ENCODE data around the gene CHMP4B. TPM values are rescaled to one million over a fixed set of nuclear protein-coding genes. Genes with fewer than 3 reads are reported as not detected.
"Not testable (repeated sequence)": the region's sequence is repeated elsewhere in the genome, so short reads cannot be mapped to it uniquely, and the experiment has no call there.

CHMP4B gene
- total RNA-seq, 1 donor from 2014 or later = 46.4 TPM

- Mint-ChIP-seq H3K9me3 (ENCODE audit: unreplicated experiment) (no peaks in the 10 kb centered on the region), H3K4me1 (ENCODE audit: low read depth, unreplicated experiment) (peaks cover 4% of the 10 kb centered on the region), H3K36me3 (ENCODE audit: unreplicated experiment) (no peaks in the 10 kb centered on the region), H3K27me3 (ENCODE audit: unreplicated experiment) (peaks cover 4% of the 10 kb centered on the region), H3K4me3 (ENCODE audit: unreplicated experiment) (no peak overlapping the region), H3K27ac (ENCODE audit: unreplicated experiment) (no peak overlapping the region)
- DNase-seq = no peak
- no peak for TF ChIP-seq CTCF (IDR thresholded peaks at IDR 0.05; ENCODE audit: partially characterized antibody, unreplicated experiment)
These were observed 19.6 kb upstream of the CHMP4B start for GRCh38 chr20:33791540-33791939.

GRCh38 chr20:33791959-33792597, 19.1 kb upstream of the CHMP4B start:
- H3K36me3 Mint-ChIP-seq (ENCODE audit: unreplicated experiment) = no peaks in the 10 kb centered on the region
- H3K4me3 Mint-ChIP-seq (ENCODE audit: unreplicated experiment) = no peak overlapping the region
- H3K27ac Mint-ChIP-seq (ENCODE audit: unreplicated experiment) = no peak overlapping the region
- peaks cover 4% of the 10 kb centered on the region for H3K27me3 Mint-ChIP-seq (ENCODE audit: unreplicated experiment)
- H3K9me3 Mint-ChIP-seq (ENCODE audit: unreplicated experiment) = no peaks in the 10 kb centered on the region
- TF ChIP-seq CTCF (IDR thresholded peaks at IDR 0.05; ENCODE audit: partially characterized antibody, unreplicated experiment) = peak; percentile 93
- peaks cover 4% of the 10 kb centered on the region for H3K4me1 Mint-ChIP-seq (ENCODE audit: low read depth, unreplicated experiment)
- peak; percentile 71 for DNase-seq

GRCh38 chr20:33792598-33792989, 18.6 kb upstream of the CHMP4B start:
- H3K27me3 Mint-ChIP-seq (ENCODE audit: unreplicated experiment); H3K4me3 Mint-ChIP-seq (ENCODE audit: unreplicated experiment); H3K36me3 Mint-ChIP-seq (ENCODE audit: unreplicated experiment); H3K4me1 Mint-ChIP-seq (ENCODE audit: low read depth, unreplicated experiment); H3K9me3 Mint-ChIP-seq (ENCODE audit: unreplicated experiment); DNase-seq; H3K27ac Mint-ChIP-seq (ENCODE audit: unreplicated experiment): not testable (repeated sequence)

GRCh38 chr20:33793011-33793931, 17.9 kb upstream of the CHMP4B start:
- DNase-seq = no peak
- peaks cover 4% of the 10 kb centered on the region for H3K4me1 Mint-ChIP-seq (ENCODE audit: low read depth, unreplicated experiment)
- no peak overlapping the region for H3K27ac Mint-ChIP-seq (ENCODE audit: unreplicated experiment)
- H3K27me3 Mint-ChIP-seq (ENCODE audit: unreplicated experiment) = peaks cover 4% of the 10 kb centered on the region
- TF ChIP-seq CTCF (IDR thresholded peaks at IDR 0.05; ENCODE audit: partially characterized antibody, unreplicated experiment) = no peak
- H3K9me3 Mint-ChIP-seq (ENCODE audit: unreplicated experiment) = no peaks in the 10 kb centered on the region
- no peaks in the 10 kb centered on the region for H3K36me3 Mint-ChIP-seq (ENCODE audit: unreplicated experiment)
- H3K4me3 Mint-ChIP-seq (ENCODE audit: unreplicated experiment) = no peak overlapping the region

GRCh38 chr20:33796263-33796906, 14.8 kb upstream of the CHMP4B start:
- no peaks in the 10 kb centered on the region for H3K9me3 Mint-ChIP-seq (ENCODE audit: unreplicated experiment)
- H3K27me3 Mint-ChIP-seq (ENCODE audit: unreplicated experiment) = no peaks in the 10 kb centered on the region
- H3K36me3 Mint-ChIP-seq (ENCODE audit: unreplicated experiment) = no peaks in the 10 kb centered on the region
- no peak overlapping the region for H3K4me3 Mint-ChIP-seq (ENCODE audit: unreplicated experiment)
- H3K27ac Mint-ChIP-seq (ENCODE audit: unreplicated experiment) = no peak overlapping the region
- H3K4me1 Mint-ChIP-seq (ENCODE audit: low read depth, unreplicated experiment) = no peaks in the 10 kb centered on the region
- DNase-seq = no peak
- TF ChIP-seq CTCF (IDR thresholded peaks at IDR 0.05; ENCODE audit: partially characterized antibody, unreplicated experiment) = no peak
